Duodenal mucosa (tissue), 2 donors: Measurements from ENCODE around the gene PRRG1.
"Not testable (repeated sequence)": the region's sequence is repeated elsewhere in the genome, so short reads cannot be mapped to it uniquely, and the experiment has no call there.

Experiments used
- H3K27ac ChIP-seq: one replicate; pipeline ENCODE4 v1.7.0; 2013; ENCODE audit warnings: low read depth, low read length
- H3K27me3 ChIP-seq, 2 donors: one replicate each; pipeline ENCODE4 v1.7.0; 2013; ENCODE audit warnings: low read length in 2 of 2, control low read depth in 1 of 2; ENCODE audit not compliant: insufficient read depth in 2 of 2, control insufficient read depth in 1 of 2
- H3K36me3 ChIP-seq, 2 donors: one replicate each; pipeline ENCODE4 v1.7.0; 2013; ENCODE audit warnings: low read length in 2 of 2, control low read depth in 1 of 2; ENCODE audit not compliant: insufficient read depth in 2 of 2, control insufficient read depth in 1 of 2
- H3K4me1 ChIP-seq, 2 donors: one replicate each; pipeline ENCODE4 v1.7.0; 2013; ENCODE audit warnings: low read length in 2 of 2, control low read depth in 1 of 2; ENCODE audit not compliant: insufficient read depth in 2 of 2, control insufficient read depth in 1 of 2
- H3K4me3 ChIP-seq, 2 donors: one replicate each; pipeline ENCODE4 v1.7.0; 2013; ENCODE audit warnings: low read length in 2 of 2, low read depth in 1 of 2
- H3K9ac ChIP-seq, 2 donors: one replicate each; pipeline ENCODE4 v1.7.0; 2013; ENCODE audit warnings: low read length in 2 of 2, low read depth in 1 of 2
- H3K9me3 ChIP-seq, 2 donors: one replicate each; pipeline ENCODE4 v1.7.0; 2013; ENCODE audit warnings: low read length in 2 of 2, control low read depth in 1 of 2; ENCODE audit not compliant: control insufficient read depth in 1 of 2

PRRG1 gene

GRCh38 chrX:37420756-37421155 lies 71.6 kb downstream of the PRRG1 start:
- H3K27ac ChIP-seq, result no peak overlapping the region
- H3K4me3 ChIP-seq, result no peak overlapping the region
- no peaks in the 10 kb centered on the region for H3K4me1 ChIP-seq
- H3K9ac ChIP-seq, result no peak overlapping the region
- H3K27me3 ChIP-seq, result no peaks in the 10 kb centered on the region
- H3K9me3 ChIP-seq, result no peaks in the 10 kb centered on the region
- no peaks in the 10 kb centered on the region for H3K36me3 ChIP-seq

GRCh38 chrX:37424000-37424429 lies 74.9 kb downstream of the PRRG1 start:
- H3K9me3 ChIP-seq, result no peaks in the 10 kb centered on the region
- no peak overlapping the region for H3K27ac ChIP-seq
- H3K27me3 ChIP-seq, result no peaks in the 10 kb centered on the region
- H3K36me3 ChIP-seq, result no peaks in the 10 kb centered on the region
- H3K4me3 ChIP-seq, result no peak overlapping the region
- no peak overlapping the region for H3K9ac ChIP-seq
- H3K4me1 ChIP-seq, result no peaks in the 10 kb centered on the region

- H3K4me3 ChIP-seq, result no peak overlapping the region
- no peaks in the 10 kb centered on the region for H3K36me3 ChIP-seq
- no peaks in the 10 kb centered on the region for H3K9me3 ChIP-seq
- H3K27ac ChIP-seq, result no peak overlapping the region
- H3K27me3 ChIP-seq, result no peaks in the 10 kb centered on the region
- H3K4me1 ChIP-seq, result no peaks in the 10 kb centered on the region
- H3K9ac ChIP-seq, result no peak overlapping the region
Measured at GRCh38 chrX:37425370-37425769, 76.2 kb downstream of the PRRG1 start.

- not testable (repeated sequence) for H3K36me3 ChIP-seq, H3K4me3 ChIP-seq, H3K9me3 ChIP-seq, H3K9ac ChIP-seq, H3K27me3 ChIP-seq, H3K4me1 ChIP-seq, H3K27ac ChIP-seq
Measured at GRCh38 chrX:37428962-37429361, 79.8 kb downstream of the PRRG1 start.

GRCh38 chrX:37434362-37434761 lies 85.2 kb downstream of the PRRG1 start:
- Histone ChIP-seq H3K9me3 (no peaks in the 10 kb centered on the region), H3K4me3 (no peak overlapping the region), H3K9ac (no peak overlapping the region), H3K27ac (no peak overlapping the region), H3K4me1 (peaks cover 0 to 7% of the 10 kb centered on the region in 2 donors), H3K27me3 (no peaks in the 10 kb centered on the region), H3K36me3 (no peaks in the 10 kb centered on the region)

GRCh38 chrX:37437160-37437559 lies 88.0 kb downstream of the PRRG1 start:
- Histone ChIP-seq H3K4me3 (no peak overlapping the region), H3K9ac (no peak overlapping the region), H3K27me3 (no peaks in the 10 kb centered on the region), H3K36me3 (no peaks in the 10 kb centered on the region), H3K9me3 (no peaks in the 10 kb centered on the region), H3K4me1 (peaks cover 0 to 7% of the 10 kb centered on the region in 2 donors), H3K27ac (no peak overlapping the region)

GRCh38 chrX:37441377-37441776 lies 92.2 kb downstream of the PRRG1 start:
- Histone ChIP-seq H3K4me3 (no peak overlapping the region), H3K27ac (no peak overlapping the region), H3K27me3 (no peaks in the 10 kb centered on the region), H3K36me3 (peaks cover 0 to 3% of the 10 kb centered on the region in 2 donors), H3K9ac (no peak overlapping the region), H3K4me1 (peaks cover 0 to 7% of the 10 kb centered on the region in 2 donors), H3K9me3 (no peaks in the 10 kb centered on the region)

GRCh38 chrX:37445182-37445581 lies 96.0 kb downstream of the PRRG1 start:
- no peaks in the 10 kb centered on the region for H3K27me3 ChIP-seq

GRCh38 chrX:37453821-37454220 lies 104.7 kb downstream of the PRRG1 start:
- Histone ChIP-seq H3K27ac (no peak overlapping the region), H3K4me3 (no peak overlapping the region), H3K9me3 (no peaks in the 10 kb centered on the region), H3K9ac (no peak overlapping the region), H3K36me3 (no peaks in the 10 kb centered on the region), H3K27me3 (no peaks in the 10 kb centered on the region), H3K4me1 (peaks cover 3 to 8% of the 10 kb centered on the region in 2 donors)

More at GRCh38 chrX:37445182-37445581, 96.0 kb downstream of the PRRG1 start:
- H3K9me3 ChIP-seq, result no peaks in the 10 kb centered on the region
- peaks cover 0 to 3% of the 10 kb centered on the region in 2 donors for H3K36me3 ChIP-seq
- no peak overlapping the region for H3K27ac ChIP-seq
- no peaks in the 10 kb centered on the region for H3K4me1 ChIP-seq
- no peak overlapping the region for H3K4me3 ChIP-seq
- H3K9ac ChIP-seq, result no peak overlapping the region

- Histone ChIP-seq H3K36me3 (no peaks in the 10 kb centered on the region), H3K9ac (no peak overlapping the region), H3K9me3 (no peaks in the 10 kb centered on the region), H3K4me1 (peaks cover 3 to 8% of the 10 kb centered on the region in 2 donors), H3K27ac (no peak overlapping the region), H3K27me3 (no peaks in the 10 kb centered on the region), H3K4me3 (no peak overlapping the region)
Measured at GRCh38 chrX:37454537-37455285, 105.5 kb downstream of the PRRG1 start.
